Activated CD4-positive, CD25-positive, alpha-beta regulatory T cell treated with anti-CD3 and anti-CD28 coated beads, Interleukin-2, amount 50 U/mL, for 24 hours (primary cell): ENCODE measurements around the gene PXDN.

Source experiments
- ATAC-seq, 2 donors: fragments of 150-1000 bp; cut with Tn5 transposase; one replicate each; pipeline ENCODE4 v1.10.0; 2021; ENCODE audit warnings: mild to moderate bottlenecking in 1 of 2, moderate library complexity in 1 of 2

PXDN gene

DNA sequence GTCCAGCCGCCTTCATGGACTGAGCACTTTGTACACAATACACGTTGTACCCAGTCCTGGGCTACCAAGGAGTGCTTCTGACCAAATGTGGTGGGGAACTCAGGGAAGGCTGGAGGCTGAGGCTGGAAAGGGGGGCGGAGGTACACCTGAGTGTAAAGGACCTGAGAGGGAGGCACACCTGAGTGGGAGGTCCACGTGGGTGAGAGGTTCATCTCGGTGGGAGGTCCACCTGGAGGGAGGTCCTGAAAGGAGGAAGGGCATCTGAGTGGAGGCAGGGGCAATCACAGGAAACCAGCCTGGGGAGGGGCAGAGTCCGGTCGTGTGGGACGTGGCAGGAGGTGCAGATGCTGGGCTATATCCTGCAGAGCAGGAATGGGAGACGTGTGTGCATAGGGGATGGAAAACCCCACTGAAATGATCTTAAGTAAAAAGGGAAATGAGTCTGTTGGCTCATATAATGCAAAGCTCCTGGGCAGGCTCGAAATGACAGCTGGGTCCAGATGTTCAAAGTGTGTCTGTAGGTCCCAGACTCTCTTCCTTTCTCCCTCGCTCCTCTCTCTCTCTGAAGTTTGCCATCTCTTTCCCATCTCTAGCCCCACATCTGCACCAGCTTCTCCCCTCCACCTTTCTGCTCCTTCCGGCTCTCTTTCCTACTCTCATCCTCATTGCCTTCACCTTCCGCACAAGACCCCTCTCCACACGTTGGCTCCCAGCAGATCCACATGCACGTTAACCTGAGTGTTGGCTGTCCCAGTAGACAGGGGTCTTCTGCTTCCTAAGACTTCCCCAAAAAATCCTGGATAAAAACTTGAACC is 137.7 kb downstream of the PXDN start:
- ATAC-seq, result peak in 1 of 2 donors; percentile 26

GRCh38 chr2:1606046-1606400 is 138.3 kb downstream of the PXDN start:
- no peak for ATAC-seq

DNA sequence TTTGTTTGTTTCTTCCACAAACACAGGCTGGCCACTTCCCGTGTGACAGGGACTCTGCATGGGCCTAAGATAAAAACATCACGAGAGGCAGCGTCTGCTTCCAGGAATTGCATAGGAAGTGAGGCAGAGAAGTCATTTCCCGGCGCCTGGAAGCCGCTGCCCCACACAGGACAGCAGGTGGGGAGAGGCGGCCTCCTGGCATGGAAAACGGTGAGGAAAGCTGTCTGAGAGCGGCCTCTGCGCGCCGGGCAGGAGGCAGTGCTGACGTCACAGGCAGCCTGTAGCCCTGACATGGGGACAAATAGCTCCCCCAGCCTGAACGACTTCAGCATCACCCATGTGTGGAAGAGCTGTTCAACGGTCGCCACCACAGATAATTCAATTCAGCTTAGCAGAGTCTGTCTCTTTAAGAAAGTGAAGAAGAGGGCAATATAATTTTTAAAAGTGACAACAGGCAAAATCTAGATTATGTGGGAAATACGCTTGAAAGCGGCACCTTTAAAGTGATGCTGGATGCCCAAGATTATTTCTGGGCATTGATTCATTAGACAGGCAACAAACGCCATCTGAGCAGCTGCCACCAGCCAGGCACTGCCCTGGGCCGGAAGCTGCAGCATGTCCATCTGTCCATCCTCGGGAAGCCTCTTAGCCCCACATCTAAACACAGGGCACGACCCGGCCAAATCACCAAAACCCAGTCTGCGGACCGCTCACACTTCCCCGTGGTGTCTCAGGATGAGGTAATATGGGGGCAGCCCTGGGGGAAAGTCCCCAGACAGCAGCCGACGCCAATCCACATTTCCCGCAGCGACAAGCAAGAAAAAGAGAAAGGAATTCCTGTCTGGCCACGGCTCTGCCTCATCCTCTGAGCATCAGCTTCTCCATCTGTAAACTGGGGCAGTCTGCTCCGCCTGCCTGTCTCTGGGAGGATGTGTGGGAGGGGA is 138.9 kb downstream of the PXDN start:
- no peak for ATAC-seq

- no peak for ATAC-seq
Observed at GRCh38 chr2:1603521-1603920, 140.8 kb downstream of the PXDN start.

DNA sequence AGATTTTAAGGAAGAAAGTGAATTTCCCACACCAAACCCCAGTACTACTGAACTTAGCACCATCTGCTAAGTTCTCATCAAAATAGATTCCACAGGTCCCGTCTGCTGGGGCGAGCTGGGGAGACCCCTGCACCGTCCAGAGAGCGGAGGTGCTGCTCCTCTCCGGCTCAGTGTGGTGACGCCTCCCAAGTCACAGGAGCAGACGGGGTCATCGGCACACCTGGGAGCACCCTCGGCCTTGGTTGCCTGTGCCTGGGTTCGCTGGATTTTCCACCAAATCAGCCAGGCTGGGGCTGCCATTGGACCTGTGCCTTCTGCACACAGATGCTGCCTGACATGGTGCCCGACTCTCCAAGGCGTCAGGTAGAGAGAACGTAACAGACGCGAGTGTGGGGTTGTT is 141.3 kb downstream of the PXDN start:
- ATAC-seq, result no peak

- no peak for ATAC-seq
Observed at GRCh38 chr2:1602278-1603010, 141.9 kb downstream of the PXDN start.

DNA sequence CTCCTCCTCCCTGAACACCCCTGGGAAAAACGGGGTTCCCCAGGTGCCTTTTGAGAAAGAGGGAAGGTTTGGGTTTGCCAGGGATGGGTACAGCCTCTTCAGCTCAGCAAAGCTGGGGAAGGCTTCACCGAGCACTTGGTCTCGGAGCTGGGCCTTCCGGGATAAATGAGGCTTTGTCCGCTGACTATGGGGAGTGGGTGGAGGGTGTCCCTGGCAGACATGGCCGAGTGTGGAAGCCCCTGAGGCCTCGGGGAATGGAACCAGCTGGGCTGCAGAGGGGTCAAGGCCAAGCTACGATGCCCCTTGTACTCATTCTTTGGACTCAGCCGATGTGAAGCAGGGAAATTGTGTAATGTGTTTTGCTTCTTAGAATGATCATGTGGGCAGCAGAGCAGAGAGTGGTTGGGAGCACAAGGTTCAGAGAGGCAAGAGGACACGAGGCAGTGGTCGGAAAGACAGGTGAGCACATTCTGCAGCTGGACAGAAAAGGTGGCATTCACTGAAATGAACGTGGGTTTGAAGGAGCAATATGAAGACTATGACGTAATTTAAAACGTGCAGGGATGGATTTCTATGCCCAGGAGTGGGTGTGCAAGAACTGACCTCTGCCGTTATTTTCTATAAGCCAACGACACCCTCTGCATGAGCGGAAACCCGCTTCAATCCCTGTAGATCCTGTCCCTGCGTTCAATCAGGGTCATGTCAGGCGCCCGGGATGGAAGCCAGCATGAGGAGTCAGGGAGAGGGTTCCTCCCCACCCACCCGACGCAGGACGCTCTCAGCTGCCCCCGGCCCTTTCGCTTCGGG is 142.6 kb downstream of the PXDN start:
- no peak for ATAC-seq

DNA sequence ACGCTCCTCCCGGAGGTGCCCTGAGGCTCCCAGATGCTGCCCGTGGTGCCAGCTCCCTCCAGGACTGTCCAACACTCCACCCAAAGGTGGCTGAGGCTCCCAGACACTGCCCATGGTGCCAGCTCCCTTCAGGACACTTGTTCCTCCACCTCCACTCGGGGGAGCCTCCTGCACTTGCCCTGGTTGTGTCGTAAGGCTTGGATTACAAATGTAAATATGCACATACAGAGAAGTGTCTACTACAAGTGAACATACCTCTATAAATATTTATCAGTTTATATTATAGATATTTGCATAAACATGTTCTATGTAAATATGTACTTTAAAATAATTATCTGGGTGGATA is 143.3 kb downstream of the PXDN start:
- ATAC-seq, result no peak

GRCh38 chr2:1600191-1601066 is 143.9 kb downstream of the PXDN start:
- ATAC-seq, result no peak

GRCh38 chr2:1599301-1600085 is 144.8 kb downstream of the PXDN start:
- no peak for ATAC-seq

GRCh38 chr2:1598800-1599199 is 145.5 kb downstream of the PXDN start:
- ATAC-seq, result no peak

- no peak for ATAC-seq
Observed at GRCh38 chr2:1598041-1598710, 146.1 kb downstream of the PXDN start.

DNA sequence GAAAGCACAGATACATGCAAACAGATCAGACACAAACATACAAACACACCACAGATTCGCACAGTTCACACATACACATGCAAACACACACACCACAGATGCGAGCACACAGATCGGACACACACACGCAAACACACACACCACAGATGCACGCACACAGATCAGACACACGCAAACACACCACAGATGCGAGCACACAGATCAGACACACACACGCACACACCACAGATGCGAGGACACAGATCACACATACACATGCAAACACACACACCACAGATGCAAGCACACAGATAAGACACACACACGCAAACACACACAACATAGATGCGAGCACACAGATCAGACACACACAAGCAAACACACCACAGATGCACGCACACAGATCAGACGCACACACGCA is 149.0 kb downstream of the PXDN start:
- ATAC-seq, result no peak

DNA sequence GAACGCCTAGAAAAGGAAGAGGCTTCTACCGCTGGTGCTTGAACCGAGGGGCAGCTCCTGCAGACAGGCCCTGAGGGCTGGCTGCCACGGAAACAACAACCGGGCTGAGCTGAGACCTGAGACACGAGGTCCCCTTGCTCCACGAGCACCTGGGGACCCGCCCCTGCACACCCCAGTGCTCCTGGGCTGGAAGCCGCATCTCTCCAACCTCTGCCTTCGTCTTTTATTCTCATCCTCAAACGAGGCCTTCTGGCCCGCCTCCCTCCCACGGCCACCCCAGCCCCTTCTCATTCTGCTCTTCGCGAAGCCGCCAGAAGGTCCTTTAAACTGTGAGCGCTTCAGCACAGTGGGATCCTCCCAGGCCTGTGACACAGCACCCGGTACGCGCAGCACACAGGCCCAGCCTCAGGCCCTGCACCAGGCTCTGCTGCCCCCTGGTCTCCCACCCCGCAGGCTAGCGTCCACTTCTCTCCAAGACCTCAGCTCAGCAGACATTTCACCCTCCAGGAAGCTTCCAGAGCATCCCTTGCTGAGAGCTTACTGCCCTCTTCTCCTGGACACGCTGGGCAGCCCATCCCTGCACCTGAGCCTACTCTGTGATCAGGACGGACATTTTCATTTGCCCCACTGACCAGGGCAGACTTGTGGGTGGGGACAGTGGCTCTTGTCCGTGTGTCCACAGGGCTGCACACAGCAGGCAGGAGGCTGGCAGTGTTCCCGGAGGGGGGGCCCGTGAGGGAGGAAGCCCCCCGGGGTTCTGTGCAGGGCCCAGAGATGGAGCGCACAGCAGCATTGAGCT is 149.7 kb downstream of the PXDN start:
- no peak for ATAC-seq

GRCh38 chr2:1594123-1594372 is 150.3 kb downstream of the PXDN start:
- no peak for ATAC-seq

- ATAC-seq, result no peak
Observed at GRCh38 chr2:1593371-1594122, 150.8 kb downstream of the PXDN start.

- ATAC-seq, result no peak
Observed at GRCh38 chr2:1591978-1592907, 152.1 kb downstream of the PXDN start.

- ATAC-seq, result no peak
Observed at GRCh38 chr2:1591461-1591770, 152.9 kb downstream of the PXDN start.
